Measurements from ENCODE around the gene SLC22A17. TPM values are rescaled to one million over a fixed set of nuclear protein-coding genes. Genes with fewer than 3 reads are reported as not detected.

SLC22A17 gene
- total and polyA plus RNA-seq, 2 of the 8 experiments (the other 6 are each of a cell fraction or from before 2014, with no cell fraction given): 43.0 to 49.0 TPM

DNA sequence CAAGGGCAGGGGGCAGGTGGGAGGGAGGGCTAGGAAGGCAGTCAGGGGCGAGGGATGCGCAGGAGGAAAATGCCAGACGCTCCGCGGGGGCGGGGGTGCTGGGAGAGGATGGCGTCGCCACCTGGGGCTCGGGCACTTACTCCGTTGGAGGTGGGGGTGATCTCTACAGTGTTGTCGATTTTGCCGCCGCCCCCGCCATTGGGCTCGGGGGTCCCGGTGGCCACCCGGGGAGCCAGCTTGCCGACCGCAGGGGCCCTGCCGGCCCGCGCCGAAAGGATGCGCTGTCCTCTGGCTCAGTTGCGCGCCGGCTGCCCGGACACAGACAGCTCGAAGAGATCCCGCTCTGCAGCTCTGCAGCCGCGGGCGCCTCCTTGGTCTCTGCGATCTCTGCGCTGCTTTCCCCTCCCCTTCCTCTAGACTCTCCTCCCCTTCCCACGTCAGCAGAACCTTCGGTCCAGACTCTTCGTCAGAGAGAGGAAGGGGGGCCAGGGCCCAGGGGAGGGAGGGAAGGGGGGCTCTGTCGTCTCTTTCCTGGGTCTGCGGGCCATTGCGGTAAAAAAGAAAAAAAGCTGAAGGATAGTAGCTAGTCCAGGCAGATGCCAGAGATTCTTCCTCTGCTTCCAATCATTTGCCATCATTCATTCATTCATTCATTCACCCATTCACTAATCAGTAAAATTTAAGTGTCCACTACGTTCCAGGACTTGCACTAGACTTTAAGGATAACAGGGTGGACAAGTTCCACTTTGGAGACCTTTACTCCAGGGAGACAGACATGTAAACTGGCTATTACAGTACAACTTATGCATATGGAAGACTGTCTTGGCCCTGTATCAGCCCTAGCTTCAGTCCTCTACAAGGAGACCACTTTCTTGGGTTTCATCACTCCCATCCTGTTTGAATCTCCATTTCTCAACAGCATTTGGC lies at the start of gene SLC22A17 (continued):
- TF ChIP-seq RNF2 (IDR thresholded peaks at IDR 0.05; ENCODE audit: borderline replicate concordance, low read depth, low read length, missing control alignments, poor library complexity, severe bottlenecking) (no peak), SP2 (IDR thresholded peaks at IDR 0.05; ENCODE audit: low read length) (no peak), TCF12 (IDR thresholded peaks at IDR 0.05; ENCODE audit: low read depth, low read length) (no peak), JUND (IDR thresholded peaks at IDR 0.05; ENCODE audit: low read length) (no peak)

Data from H1 (cell line).